Suppressor macrophage treated with lipopolysaccharide for 1 hour (primary cell): ENCODE data around the gene TXNL4A.

Experiments
- DNase-seq, 3 donors: peaks; one replicate each; pipeline ENCODE4 v3.0.0-alpha.2; 2020 to 2022

Gene TXNL4A

GRCh38 chr18:79933765-79934164, 54.6 kb downstream of the TXNL4A start:
- no peak for DNase-seq

GRCh38 chr18:79932907-79933306, 55.5 kb downstream of the TXNL4A start:
- no peak for DNase-seq

GRCh38 chr18:79931475-79931874, 56.9 kb downstream of the TXNL4A start:
- DNase-seq: no peak

- no peak for DNase-seq
These were observed 58.2 kb downstream of the TXNL4A start for GRCh38 chr18:79930020-79930642.

GRCh38 chr18:79928563-79928960, 59.8 kb downstream of the TXNL4A start:
- no peak for DNase-seq

- DNase-seq: no peak
These were observed 60.5 kb downstream of the TXNL4A start for GRCh38 chr18:79927607-79928562.

- no peak for DNase-seq
These were observed 61.4 kb downstream of the TXNL4A start for GRCh38 chr18:79926715-79927606.

GRCh38 chr18:79926306-79926705, 62.1 kb downstream of the TXNL4A start:
- DNase-seq: no peak

- DNase-seq: no peak
These were observed 63.3 kb downstream of the TXNL4A start for GRCh38 chr18:79924814-79925731.

- DNase-seq: no peak
These were observed 64.3 kb downstream of the TXNL4A start for GRCh38 chr18:79923896-79924585.

- no peak for DNase-seq
These were observed 65.4 kb downstream of the TXNL4A start for GRCh38 chr18:79922971-79923411.

GRCh38 chr18:79921984-79922965, 66.1 kb downstream of the TXNL4A start:
- no peak for DNase-seq
